ENCODE data around the gene ABHD1. TPM values are rescaled to one million over a fixed set of nuclear protein-coding genes. Genes with fewer than 3 reads are reported as not detected.
A peak's percentile ranks its signal among the peaks of the same experiment; 100 is the strongest.

ABHD1 gene
- total RNA-seq, 4 donors from 2014 or later = 0.92 TPM; not detected in 3

DNA sequence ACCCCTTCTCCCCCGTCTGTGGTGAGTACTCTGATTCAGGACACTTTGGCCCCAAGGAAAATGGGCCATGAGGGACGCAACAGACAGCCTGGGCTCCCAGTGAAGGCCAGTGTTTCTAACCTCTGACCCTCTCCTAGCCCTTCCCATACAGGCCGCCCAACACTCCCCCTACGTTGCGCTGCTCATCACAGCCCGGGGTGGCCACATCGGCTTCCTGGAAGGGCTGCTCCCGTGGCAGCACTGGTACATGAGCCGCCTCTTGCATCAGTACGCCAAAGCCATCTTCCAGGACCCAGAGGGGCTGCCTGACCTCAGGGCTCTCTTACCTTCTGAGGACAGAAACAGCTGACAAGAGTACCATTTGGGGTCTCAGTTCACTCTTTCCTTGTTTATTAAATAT is 6.8 kb downstream of the ABHD1 start:
- H3K27me3 ChIP-seq = no peaks in the 10 kb centered on the region
- WGBS = 88% methylated on average over 10 of the region's 10 CpGs
- H3K9me3 ChIP-seq = no peaks in the 10 kb centered on the region
- H3K4me3 ChIP-seq = no peak overlapping the region
- TF ChIP-seq POLR2AphosphoS5 (IDR thresholded peaks at IDR 0.05) = no peak
- TF ChIP-seq, protein P1, sequence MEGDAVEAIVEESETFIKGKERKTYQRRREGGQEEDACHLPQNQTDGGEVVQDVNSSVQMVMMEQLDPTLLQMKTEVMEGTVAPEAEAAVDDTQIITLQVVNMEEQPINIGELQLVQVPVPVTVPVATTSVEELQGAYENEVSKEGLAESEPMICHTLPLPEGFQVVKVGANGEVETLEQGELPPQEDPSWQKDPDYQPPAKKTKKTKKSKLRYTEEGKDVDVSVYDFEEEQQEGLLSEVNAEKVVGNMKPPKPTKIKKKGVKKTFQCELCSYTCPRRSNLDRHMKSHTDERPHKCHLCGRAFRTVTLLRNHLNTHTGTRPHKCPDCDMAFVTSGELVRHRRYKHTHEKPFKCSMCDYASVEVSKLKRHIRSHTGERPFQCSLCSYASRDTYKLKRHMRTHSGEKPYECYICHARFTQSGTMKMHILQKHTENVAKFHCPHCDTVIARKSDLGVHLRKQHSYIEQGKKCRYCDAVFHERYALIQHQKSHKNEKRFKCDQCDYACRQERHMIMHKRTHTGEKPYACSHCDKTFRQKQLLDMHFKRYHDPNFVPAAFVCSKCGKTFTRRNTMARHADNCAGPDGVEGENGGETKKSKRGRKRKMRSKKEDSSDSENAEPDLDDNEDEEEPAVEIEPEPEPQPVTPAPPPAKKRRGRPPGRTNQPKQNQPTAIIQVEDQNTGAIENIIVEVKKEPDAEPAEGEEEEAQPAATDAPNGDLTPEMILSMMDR (IDR thresholded peaks at IDR 0.05) = no peak
- no peak for TF ChIP-seq EP300 (IDR thresholded peaks at IDR 0.05)
- peaks cover 24 to 39% (median 34%) of the 10 kb centered on the region in 4 donors for H3K36me3 ChIP-seq
- H3K4me1 ChIP-seq = peaks cover 9 to 23% (median 18%) of the 10 kb centered on the region in 4 donors
- intact Hi-C loops (cut with DNase I) = no loop called here
- no peak for DNase-seq (ENCODE audit: extremely low spot score)
- no peak overlapping the region for H3K27ac ChIP-seq (replicated peaks in 1 of 4)

GRCh38 chr2:27131429-27131828 is 7.8 kb downstream of the ABHD1 start:
- peaks cover 9 to 23% (median 18%) of the 10 kb centered on the region in 4 donors for H3K4me1 ChIP-seq
- 82% methylated on average over 11 of the region's 11 CpGs for WGBS

DNA sequence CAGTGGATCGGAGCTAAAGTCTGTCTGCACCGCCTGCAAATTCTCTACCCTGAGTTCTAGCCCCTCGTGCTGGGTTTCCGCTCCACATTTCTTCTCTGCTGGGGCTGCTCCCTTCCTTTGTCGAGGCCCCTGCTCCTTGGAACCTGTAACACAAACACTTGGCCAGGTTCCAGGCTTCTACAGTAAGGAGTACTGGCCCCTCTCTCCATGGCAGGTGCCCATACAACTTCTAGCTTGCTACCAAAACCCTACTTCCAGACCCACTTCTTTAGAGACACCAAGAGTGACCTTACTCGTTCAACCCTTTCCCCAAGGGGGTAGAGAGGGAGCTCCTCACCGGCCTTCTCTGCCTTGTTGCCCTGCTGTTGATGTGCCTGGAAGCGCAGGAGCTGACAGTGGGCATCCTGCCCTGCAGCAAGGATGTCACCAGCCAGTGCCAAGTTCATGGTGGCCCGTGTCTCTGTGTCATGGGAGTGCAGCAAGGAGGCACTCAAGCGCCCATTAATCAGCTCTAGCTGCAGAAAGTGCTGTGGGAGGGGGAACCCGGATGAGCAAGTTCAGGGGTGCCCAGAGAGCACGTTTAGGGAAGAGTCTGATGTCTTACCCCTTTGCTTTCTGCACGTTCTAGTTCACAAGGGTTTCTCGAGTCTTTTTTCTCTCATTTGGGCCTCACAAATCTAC is 9.7 kb downstream of the ABHD1 start:
- H3K4me3 ChIP-seq = peak overlapping the region; percentile 80 to 93 (median 88)
- TF ChIP-seq EP300 (IDR thresholded peaks at IDR 0.05) = no peak
- TF ChIP-seq, protein P1 (IDR thresholded peaks at IDR 0.05) = no peak
- TF ChIP-seq POLR2A (IDR thresholded peaks at IDR 0.05; ENCODE audit: low read depth) = no peak
- TF ChIP-seq POLR2AphosphoS5 (IDR thresholded peaks at IDR 0.05) = no peak
- H3K9me3 ChIP-seq = no peaks in the 10 kb centered on the region
- H3K27ac ChIP-seq (replicated peaks in 1 of 4) = peak overlapping the region; percentile 87 to 93 (median 90)
- H3K36me3 ChIP-seq = peaks cover 24 to 39% (median 34%) of the 10 kb centered on the region in 4 donors
- H3K4me1 ChIP-seq = peaks cover 9 to 23% (median 18%) of the 10 kb centered on the region in 4 donors
- 42% methylated on average over 14 of the region's 14 CpGs for WGBS
- H3K27me3 ChIP-seq = no peaks in the 10 kb centered on the region
- intact Hi-C loops (cut with DNase I) = no loop called here
- no peak for DNase-seq (ENCODE audit: extremely low spot score)

More at GRCh38 chr2:27131429-27131828, 7.8 kb downstream of the ABHD1 start:
- Histone ChIP-seq H3K36me3 (peaks cover 24 to 39% (median 34%) of the 10 kb centered on the region in 4 donors), H3K4me3 (no peak overlapping the region), H3K27ac (replicated peaks in 1 of 4) (no peak overlapping the region), H3K27me3 (no peaks in the 10 kb centered on the region), H3K9me3 (no peaks in the 10 kb centered on the region)
- DNase-seq (ENCODE audit: extremely low spot score) = no peak
- intact Hi-C loops (cut with DNase I) = no loop called here
- no peak for TF ChIP-seq EP300 (IDR thresholded peaks at IDR 0.05)
- no peak for TF ChIP-seq POLR2A (IDR thresholded peaks at IDR 0.05; ENCODE audit: low read depth)
- TF ChIP-seq POLR2AphosphoS5 (IDR thresholded peaks at IDR 0.05) = no peak
- TF ChIP-seq, protein P1 (IDR thresholded peaks at IDR 0.05) = no peak

DNA sequence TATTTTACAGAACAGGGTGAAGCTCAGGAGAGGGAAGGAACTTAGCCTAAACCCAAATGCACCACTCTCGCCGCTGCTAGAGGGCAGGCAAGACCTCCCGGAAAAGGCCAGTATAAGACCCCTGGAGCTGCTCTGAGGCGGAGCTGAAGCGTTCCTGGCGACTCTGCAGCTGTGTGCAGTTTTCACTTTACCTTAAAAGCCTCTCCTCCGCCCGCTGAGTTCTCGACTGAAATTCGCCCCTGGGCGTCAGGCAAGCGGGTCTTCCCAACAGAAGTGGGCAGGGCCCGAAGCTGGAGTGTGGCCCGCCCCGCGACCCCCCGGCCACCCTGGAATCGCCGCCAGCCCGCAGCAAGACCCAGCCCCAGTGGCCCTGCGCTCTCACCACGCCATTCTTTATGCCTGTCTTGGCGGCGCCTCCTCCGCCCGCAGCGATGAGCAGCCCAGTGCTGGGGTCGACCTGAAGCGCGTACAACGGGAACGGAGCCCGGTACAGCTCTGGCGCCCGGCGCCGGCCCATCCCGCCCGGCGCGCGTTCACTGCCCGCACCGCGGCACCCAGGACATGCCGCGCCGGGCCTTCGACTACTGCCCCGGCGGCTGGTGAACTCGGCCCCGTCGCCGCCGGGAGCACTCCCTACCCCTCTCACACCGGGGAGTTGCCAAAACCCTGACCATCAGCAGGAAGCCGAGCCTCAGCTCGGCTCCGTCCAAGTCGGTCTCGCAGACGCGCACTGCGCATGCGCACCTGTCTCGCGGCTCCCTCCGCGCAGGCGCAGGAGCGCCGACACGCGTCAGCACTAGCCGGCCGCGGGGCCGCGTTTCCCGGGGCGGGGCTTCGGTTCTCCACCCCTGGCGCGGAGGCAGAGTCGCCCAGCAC is 10.5 kb downstream of the ABHD1 start, which contains the start of gene PREB:
TSS of gene PREB (minus strand) at position 732 of the 876 bp plus-strand sequence. CDS start at position 517, 215 bp downstream.
- H3K27me3 ChIP-seq = no peaks in the 10 kb centered on the region
- H3K4me1 ChIP-seq = peaks cover 9 to 23% (median 18%) of the 10 kb centered on the region in 4 donors
- peak; percentile 98 for DNase-seq (ENCODE audit: extremely low spot score)
- no peaks in the 10 kb centered on the region for H3K9me3 ChIP-seq
- intact Hi-C loops (cut with DNase I) = loop anchor here (2.0 kb wide), 1 partner anchor 81 kb away; no protein-coding TSS in a partner anchor
- peak within 1 kb of the TSS; percentile 80 to 93 (median 88) for H3K4me3 ChIP-seq
- H3K36me3 ChIP-seq = peaks cover 24 to 37% (median 34%) of the 10 kb centered on the region in 4 donors
- under 1% methylated on average over 12 of the region's 86 CpGs for WGBS
- peak within 1 kb of the TSS; percentile 87 to 93 (median 90) for H3K27ac ChIP-seq (replicated peaks in 1 of 4)
- TF ChIP-seq POLR2AphosphoS5 (IDR thresholded peaks at IDR 0.05) (peak; percentile 97 to 99), POLR2A (IDR thresholded peaks at IDR 0.05; ENCODE audit: low read depth) (peak; percentile 90), EP300 (IDR thresholded peaks at IDR 0.05) (no peak)
- TF ChIP-seq, protein P1 (IDR thresholded peaks at IDR 0.05) = peak in 1 of 3 experiments; percentile 15
